ENCODE results near the gene HDDC3.
A peak's percentile ranks its signal among the peaks of the same experiment; 100 is the strongest.

HDDC3 gene

DNA sequence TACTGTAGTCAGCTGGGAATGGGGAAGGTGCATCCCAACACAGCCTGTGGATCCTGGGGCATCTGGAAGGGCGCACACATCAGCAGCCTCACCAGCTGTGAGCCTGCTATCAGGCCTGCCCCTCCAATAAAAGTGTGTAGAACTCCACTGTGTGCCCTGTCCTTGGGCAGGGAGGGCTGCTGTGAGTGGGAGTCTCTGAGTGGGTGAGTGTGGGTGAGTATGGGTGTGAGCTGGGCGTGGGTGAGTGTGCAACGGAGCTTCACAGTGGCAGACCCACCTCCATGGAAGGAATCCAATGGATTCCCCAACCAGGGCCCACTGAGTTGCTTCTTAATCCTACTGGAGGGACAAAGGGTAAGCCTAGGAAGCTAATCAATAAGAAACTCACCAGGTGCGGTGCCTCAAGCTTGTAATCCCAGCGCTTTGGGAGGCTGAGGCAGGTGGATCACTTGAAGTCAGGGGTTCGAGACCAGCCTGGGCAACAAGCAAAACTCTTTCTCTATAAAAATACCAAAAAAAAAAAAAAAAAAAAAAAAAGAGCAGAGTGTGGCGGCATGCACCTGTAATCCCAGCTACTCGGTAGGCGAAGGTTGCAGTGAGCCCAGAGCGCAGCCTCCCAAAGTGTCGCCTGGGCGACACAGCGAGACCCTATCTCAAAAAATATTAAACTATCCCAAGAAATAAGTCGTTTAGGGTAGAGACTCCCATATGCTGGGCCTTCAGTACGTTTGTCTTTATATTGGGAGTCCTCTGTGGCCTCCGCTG is 21.8 kb upstream of the HDDC3 start:
- DNase-seq: no peak

DNA sequence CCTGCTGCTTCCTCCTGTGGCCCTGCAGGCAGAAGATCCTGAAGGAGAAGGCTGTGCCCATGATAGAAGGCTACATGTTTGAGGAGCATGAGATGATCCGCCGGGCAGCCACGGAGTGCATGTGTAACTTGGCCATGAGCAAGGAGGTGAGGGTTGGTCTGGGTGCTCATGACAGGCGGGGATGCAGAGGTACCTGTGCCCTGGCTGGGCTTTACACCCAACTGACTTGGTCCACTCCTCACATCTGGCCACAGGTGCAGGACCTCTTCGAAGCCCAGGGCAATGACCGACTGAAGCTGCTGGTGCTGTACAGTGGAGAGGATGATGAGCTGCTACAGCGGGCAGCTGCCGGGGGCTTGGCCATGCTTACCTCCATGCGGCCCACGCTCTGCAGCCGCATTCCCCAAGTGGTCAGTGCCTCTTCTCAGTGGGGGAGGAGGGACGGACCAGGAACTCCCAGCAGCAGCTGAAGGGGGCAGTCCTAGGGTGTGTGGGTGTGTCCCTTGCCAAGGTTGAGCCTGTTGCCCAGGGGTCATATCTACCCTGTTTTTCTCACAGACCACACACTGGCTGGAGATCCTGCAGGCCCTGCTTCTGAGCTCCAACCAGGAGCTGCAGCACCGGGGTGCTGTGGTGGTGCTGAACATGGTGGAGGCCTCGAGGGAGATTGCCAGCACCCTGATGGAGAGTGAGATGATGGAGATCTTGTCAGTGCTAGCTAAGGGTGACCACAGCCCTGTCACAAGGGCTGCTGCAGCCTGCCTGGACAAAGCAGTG is 20.7 kb upstream of the HDDC3 start:
- DNase-seq: no peak

DNA sequence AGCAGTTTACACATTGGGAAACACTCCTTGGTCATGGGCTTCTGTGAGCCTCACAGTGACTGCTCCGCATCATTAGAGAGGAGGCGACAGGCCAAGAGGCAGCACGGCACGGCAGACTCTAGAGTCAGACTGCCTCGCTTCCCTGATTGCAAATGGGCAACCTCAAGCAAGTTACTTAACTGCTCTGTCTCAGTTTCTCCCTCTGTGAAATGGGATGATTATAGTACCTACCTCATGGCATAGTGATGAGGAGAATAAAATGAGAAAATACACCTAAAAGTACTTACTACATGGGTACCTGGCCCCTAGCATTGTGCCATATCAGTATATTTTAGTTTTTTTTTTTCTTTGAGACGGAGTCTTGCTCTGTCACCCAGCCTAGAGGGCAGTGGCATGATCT is 18.3 kb upstream of the HDDC3 start:
- no peak for DNase-seq

DNA sequence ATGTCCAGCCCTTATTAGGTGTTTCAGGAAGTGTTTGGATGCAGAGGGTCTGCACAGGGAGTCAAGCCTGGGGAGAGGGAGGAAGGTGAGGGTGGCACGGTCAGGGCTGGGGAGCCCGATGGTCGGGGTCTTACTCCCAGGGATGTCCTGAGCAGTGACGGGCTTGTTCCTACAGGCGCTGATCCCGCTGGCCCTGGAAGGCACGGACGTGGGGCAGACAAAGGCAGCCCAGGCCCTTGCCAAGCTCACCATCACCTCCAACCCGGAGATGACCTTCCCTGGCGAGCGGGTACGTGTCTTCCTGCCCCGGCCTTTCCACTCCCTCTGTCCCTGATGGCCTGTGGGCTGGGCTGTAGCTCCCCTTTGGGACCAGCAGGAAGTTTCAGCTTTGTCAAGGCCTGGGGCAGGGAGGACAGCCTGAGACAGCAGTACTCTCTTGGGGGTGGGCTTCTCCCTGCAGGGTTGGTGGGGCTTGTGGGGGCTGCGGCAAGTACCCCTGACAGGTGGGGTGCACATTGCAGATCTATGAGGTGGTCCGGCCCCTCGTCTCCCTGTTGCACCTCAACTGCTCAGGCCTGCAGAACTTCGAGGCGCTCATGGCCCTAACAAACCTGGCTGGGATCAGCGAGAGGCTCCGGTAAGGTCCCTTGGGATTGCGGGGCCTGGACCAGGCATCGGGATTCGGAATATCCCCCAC is 17.8 kb upstream of the HDDC3 start:
- DNase-seq: no peak

DNA sequence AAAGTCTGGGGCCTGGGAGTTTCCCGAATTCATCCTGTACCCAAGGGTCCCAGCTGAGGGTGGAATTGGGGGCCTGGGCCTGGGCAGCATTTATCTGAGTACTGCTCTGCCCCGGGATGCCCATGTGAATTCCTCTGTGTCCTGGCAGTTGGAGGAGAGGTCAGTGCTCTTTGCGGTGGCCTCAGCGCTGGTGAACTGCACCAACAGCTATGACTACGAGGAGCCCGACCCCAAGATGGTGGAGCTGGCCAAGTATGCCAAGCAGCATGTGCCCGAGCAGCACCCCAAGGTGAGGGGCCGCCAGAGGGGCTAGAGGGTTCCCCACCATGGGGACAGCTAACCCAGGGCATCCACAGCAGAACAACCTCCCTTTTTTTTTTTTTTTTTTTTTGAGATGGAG is 16.2 kb upstream of the HDDC3 start:
- DNase-seq: no peak

GRCh38 chr15:90947577-90948357 is 15.4 kb upstream of the HDDC3 start:
- DNase-seq: no peak

GRCh38 chr15:90946941-90947576 is 14.7 kb upstream of the HDDC3 start:
- no peak for DNase-seq

- DNase-seq: no peak
Observed at GRCh38 chr15:90946538-90946937, 14.2 kb upstream of the HDDC3 start.

DNA sequence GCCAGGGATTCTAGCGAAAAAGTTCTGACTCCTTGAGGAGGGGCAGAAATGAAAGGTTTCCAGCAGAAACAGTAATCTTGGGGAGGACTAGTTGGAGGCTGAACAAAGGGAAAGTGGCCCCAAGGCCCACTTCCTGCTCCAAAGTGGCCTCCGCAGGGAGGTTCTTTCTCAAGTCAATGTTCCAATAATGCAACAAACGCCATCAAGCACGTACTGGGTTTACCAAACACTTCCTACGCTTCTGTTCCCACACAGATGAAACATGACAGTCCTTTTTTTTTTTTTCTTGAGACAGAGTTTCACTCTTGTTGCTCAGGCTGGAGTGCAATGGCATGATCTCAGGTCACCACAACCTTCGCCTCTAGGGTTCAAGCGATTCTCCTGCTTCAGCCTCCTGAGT is 12.7 kb upstream of the HDDC3 start:
- DNase-seq: no peak

- no peak for DNase-seq
Observed at GRCh38 chr15:90942354-90943120, 10.2 kb upstream of the HDDC3 start.

DNA sequence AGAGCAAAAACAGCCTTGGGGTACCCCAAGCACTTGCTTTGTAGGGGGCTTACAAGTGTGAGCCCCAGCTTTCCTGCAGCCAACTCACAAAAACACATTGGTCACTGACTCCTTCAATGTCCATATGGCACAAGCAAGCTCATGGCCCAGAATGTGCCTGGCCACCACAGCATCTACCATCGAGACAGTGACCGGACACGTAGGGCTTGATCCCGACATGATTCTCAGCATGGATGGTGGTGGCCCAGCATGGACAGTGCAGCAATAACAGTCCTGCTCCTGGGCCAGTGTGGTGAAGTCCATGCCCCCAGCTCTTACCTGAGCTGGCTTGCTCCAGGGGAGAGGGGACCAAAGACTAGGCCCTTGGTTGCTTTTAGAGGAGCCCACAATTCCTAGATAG is 8.7 kb upstream of the HDDC3 start:
- no peak for DNase-seq

GRCh38 chr15:90939756-90940155 is 7.4 kb upstream of the HDDC3 start:
- no peak for DNase-seq

GRCh38 chr15:90938261-90938660 is 5.9 kb upstream of the HDDC3 start:
- no peak for DNase-seq

GRCh38 chr15:90936823-90937222 is 4.5 kb upstream of the HDDC3 start:
- no peak for DNase-seq

DNA sequence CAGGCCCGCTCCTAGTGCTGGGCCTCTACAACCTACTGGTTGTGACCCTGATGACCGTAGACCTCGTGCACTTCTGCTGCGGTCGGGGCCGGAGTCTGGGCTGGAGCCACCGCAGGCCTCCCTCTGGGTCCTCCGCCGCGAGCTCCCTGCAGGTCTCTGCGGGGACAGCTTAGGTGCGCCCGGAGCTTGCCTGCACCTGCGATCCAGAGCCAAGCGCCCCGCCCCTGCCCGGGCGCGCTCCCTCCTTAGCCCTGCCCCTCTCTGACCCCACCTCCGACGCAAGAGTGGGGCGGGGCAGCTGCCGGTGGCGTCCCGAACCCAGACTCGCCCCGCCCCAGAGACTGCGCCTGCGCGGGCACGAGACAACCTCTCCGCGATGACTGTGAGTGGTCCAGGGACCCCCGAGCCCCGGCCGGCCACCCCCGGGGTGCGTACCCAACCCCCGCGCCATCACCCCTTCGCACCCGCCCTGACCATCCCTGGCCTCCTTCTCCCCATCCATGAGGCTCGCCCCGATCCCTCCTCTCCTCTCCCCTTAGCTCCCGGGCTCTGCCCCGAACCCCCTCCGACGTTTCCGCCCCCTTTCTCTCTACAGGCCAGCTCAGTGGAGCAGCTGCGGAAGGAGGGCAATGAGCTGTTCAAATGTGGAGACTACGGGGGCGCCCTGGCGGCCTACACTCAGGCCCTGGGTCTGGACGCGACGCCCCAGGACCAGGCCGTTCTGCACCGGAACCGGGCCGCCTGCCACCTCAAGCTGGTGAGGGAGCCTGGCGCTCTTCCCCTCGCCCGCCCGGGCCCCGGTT is 2.8 kb upstream of the HDDC3 start, which contains the start of gene UNC45A:
TSS of gene UNC45A (plus strand) at position 337 of the 803 bp plus-strand sequence. CDS start at position 377, 40 bp downstream.
- peak; percentile 92 for DNase-seq

- DNase-seq: peak; percentile 78
Observed at GRCh38 chr15:90934256-90934948, 2.1 kb upstream of the HDDC3 start.

GRCh38 chr15:90933301-90933700 is 952 bp upstream of the HDDC3 start:
- no peak for DNase-seq

- DNase-seq: no peak
Observed at GRCh38 chr15:90932660-90932991, 277 bp upstream of the HDDC3 start.

DNA sequence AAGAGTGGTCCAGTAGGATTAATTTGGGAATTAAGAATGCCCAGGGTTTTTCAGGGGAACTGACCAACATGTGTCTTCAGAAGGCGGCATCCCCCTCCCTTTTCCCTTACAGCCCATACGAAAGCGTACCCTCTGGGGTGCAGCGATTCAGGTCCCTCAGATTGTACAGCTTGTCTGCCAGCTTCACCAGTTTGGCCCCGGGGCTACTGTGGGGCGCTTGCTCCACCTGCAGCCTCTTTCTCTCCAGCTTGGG is 848 bp downstream of the HDDC3 start:
- DNase-seq: no peak

DNA sequence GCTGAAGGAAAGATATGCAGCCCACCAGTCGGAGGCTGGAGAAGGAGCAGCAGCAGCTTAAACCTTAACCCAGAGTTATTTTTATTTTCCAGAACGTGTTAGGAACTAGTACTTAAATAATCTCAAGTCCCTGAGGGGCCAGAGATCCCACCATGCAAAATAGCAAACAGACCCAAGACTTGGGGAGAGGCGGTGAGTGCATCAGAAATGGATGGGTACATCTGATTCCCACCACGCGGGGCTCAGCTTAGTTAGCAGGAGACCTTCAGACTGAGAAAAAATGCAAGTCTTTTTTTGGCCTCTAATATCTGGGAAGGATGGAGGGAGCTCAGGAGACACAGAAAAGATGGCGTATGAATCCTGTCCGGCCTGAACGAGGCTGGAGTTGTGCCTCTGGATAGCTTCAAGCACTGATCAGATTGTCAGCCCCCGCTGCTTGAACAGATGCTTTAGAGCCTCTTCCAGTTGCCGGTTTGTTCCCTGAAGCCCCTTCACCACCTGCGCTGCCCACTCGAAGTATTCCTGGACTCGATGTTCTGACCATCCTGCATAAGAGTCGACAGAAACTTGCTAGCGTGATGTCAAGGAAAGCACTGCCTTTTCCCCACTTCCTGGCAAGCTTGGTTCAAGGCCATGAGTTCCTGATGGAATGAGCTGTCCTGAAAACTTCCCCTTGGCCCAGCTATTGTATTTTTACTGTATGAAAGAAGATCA is 1.3 kb downstream of the HDDC3 start:
- no peak for DNase-seq
